ELF-1 (cell line): ENCODE measurements around the gene VSX1.

Source experiments
- DNase-seq: peaks from one replicate; pipeline ENCODE4 v3.0.0-alpha.2; 2016; ENCODE audit warnings: low read depth, low spot score

The VSX1 gene

GRCh38 chr20:25040438-25040831 is 41.5 kb downstream of the VSX1 start:
- DNase-seq = no peak

- DNase-seq = no peak
Measured at GRCh38 chr20:25039697-25040437, 42.1 kb downstream of the VSX1 start.

- DNase-seq = no peak
Measured at GRCh38 chr20:25038591-25039015, 43.3 kb downstream of the VSX1 start.

GRCh38 chr20:25038103-25038410 is 43.9 kb downstream of the VSX1 start:
- no peak for DNase-seq

- DNase-seq = no peak
Measured at GRCh38 chr20:25037288-25038102, 44.4 kb downstream of the VSX1 start.

- DNase-seq = no peak
Measured at GRCh38 chr20:25036331-25036936, 45.5 kb downstream of the VSX1 start.

GRCh38 chr20:25035921-25036320 is 46.0 kb downstream of the VSX1 start:
- no peak for DNase-seq

- no peak for DNase-seq
Measured at GRCh38 chr20:25033924-25034300, 48.0 kb downstream of the VSX1 start.

- DNase-seq = no peak
Measured at GRCh38 chr20:25033265-25033923, 48.5 kb downstream of the VSX1 start.

- no peak for DNase-seq
Measured at GRCh38 chr20:25032478-25033264, 49.3 kb downstream of the VSX1 start.

- no peak for DNase-seq
Measured at GRCh38 chr20:25032065-25032477, 49.9 kb downstream of the VSX1 start.

- DNase-seq = no peak
Measured at GRCh38 chr20:25031241-25031640, 50.7 kb downstream of the VSX1 start.

- DNase-seq = no peak
Measured at GRCh38 chr20:25030649-25031207, 51.2 kb downstream of the VSX1 start.

- no peak for DNase-seq
Measured at GRCh38 chr20:25030007-25030648, 51.8 kb downstream of the VSX1 start.

GRCh38 chr20:25025986-25026605 is 55.8 kb downstream of the VSX1 start:
- no peak for DNase-seq
